GM19193 (cell line): Measurements from ENCODE around the gene EEA1.

Experiments used
- POLR2A ChIP-seq: IDR thresholded peaks from 4 replicates; pipeline ENCODE4 v1.6.1; 2011; ENCODE audit not compliant: insufficient read depth, insufficient read length; ENCODE audit errors: extremely low read depth

EEA1 gene

DNA sequence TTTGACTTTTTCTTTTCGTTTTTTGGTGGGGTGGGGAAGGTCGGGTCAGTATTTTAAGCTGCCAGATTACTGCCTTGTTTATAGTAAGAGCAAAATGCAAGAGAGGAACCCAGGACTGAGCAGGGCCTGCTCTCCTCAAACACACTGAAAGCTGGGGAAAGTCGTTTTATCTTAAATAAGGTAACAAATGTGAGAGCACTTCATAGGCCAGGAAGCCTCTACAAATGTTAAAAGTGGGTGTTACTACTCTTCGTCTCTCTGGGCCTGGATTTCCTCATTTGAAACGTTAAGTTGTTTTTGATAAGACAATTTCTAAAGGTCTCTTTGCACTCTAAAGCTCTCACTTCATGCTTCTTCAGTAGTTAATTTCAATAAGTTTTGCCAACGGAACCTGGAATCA, 192.5 kb downstream of the EEA1 start:
- TF ChIP-seq POLR2A: no peak

DNA sequence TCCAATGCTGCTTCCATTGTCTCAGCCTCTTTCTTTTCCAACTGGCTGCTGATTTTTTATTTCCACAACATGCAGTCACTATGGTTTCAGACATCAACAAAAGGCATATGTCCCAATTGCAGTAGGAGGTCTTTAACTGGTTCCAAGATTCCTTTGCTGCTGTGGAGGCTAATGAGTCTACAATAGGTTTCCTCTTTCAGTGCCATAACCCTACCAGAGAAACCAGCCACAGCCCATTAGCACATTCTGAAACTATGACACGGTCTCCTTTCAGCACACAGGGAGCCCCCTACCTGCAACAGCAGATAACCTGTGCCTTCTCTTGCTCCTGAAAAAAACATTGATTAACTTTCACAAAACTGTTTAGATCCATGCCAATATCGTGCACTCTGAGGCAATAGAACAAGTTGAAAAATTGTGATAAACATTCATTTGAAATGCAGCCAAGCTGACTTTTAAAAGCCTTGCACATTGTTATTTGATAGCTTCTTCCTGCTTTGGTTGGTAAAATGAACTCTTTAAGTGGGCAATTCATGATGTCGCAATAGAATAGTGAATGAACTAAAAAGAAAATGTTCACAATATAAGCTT, 193.9 kb downstream of the EEA1 start:
- no peak for TF ChIP-seq POLR2A

DNA sequence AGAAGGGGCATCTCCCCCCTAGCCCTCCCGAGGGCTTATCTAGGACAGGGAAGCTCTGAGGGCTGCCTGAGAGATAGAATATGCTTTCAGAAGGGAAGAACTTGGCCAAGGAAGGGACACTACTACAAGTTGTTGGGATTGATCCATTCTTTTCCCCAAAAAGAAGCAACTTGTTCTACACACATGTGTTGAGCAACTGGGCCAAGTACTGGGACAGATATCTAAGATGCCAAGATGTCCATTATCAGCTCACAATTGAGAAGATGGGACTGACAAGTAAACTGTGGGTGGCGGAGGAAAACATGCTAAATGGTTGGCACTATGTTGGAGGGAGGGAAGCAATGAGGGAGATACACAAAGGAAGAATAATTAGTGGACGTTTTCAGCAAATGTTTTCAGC, 195.4 kb downstream of the EEA1 start:
- no peak for TF ChIP-seq POLR2A

DNA sequence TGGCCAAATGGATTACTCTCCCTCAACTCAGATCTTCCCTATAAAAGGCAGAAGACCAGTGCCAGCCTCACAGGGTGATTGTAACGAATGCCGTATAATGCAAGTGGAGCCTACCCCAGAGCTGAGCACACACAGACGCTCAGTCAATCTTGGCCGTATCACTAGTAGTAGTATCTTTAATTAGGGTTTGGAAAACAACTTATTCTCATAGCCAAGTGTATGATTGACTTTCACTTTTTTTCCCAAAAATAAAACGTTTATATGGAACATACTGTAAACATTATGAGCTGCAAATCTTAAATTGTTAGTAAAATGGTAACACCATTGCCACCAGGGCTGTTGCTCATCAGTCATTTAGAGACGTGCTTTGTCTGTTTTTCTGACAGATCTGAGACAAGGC, 195.9 kb downstream of the EEA1 start:
- no peak for TF ChIP-seq POLR2A

DNA sequence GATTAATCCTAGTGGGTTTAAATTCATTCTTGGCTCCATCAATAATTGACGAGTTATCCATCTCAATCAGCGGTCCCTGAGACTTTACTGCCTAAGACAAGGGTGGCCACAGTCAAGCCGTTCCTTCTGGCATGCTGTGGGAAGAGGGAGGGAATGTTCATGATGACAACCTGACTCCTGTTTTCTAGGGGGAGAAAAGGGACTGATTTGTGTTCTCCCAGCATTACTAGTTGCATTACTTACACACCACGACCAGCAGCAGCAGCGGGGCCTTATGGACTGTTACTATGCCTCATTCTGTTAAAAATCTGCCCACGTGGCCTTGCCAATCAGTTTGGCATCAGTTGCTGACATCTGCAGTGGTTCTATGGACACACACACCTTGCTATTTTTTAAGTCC, 196.4 kb downstream of the EEA1 start:
- no peak for TF ChIP-seq POLR2A

DNA sequence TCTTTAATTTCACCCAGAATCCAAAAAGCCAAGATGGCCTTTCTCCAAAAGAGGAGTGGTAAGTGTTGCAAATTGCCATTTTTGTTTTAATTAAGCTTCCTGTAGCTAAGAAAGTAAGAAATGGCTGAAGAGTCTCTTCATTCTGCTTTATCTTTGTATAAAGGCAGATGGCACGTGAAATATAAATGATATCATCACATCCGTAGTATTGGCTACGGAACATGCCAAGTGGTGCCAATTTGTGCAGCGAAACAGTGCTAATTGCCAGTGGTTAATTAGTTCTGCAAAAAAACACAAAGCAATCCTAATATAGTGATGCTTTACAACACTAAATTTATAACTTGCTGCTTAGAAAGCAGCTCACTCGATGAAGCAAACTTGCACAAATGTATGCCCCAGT, 196.9 kb downstream of the EEA1 start:
- no peak for TF ChIP-seq POLR2A

DNA sequence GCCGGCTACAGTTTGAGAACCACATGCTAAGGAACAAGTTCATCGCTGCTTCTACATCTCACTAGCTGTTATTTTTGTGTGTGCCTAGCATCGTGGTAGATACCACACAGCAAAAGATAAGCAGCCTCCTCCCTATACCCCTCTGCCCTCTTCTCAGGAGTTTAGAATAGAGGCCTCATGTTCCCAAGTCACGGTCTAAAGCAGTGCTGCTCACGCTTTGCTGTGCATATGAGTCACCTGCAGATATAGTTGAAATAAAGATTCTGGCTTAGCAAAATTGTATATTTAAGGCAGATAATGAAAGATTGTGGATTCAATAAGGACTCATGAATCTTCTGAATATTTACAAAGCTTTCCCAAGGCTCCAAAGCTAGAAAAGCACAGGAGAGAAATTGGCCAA, 198.3 kb downstream of the EEA1 start:
- no peak for TF ChIP-seq POLR2A

DNA sequence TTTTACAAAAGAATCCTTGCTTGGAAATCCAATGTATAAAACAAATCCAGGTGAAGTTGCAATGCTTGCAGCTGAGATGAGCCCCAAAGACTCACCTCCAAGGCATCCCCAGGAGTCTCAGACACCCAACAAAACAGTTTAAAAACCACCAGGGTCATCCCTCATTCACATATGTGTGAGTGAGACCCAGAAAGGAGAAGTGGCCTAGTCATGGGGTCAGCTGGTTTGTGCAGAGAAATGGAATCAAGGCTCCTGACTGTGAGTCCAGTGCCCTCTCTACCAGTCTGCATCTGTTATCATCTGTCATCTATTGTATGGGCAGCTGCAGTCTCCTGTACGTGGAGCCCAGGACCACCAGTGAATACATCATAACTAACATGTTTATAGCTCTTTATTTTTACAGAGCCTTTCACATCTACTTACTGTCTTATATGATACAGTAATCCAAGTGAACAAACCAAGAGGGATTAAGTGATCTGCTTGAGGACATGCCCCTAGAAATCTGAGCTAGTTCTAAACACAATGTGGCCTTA, 199.3 kb downstream of the EEA1 start:
- TF ChIP-seq POLR2A: no peak

DNA sequence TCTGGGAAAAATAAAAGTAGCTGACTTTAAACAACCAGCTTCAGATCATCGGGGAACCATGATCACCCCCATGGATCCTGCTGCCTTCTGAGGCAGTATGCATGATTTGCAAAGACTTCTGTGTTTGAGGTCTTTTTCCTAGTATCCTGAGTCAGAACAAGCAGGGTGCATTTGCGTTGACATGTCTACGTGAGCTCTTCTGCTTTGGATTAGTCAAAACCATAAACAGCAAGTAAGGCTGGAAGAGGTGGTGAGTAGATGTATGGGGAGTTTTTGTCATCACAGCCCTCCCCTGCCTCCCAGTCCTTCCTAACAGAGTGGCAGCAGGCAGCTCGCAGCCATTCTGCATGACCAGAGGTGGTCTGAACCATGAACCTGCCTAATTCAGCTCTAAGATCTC, 202.2 kb downstream of the EEA1 start:
- TF ChIP-seq POLR2A: no peak

DNA sequence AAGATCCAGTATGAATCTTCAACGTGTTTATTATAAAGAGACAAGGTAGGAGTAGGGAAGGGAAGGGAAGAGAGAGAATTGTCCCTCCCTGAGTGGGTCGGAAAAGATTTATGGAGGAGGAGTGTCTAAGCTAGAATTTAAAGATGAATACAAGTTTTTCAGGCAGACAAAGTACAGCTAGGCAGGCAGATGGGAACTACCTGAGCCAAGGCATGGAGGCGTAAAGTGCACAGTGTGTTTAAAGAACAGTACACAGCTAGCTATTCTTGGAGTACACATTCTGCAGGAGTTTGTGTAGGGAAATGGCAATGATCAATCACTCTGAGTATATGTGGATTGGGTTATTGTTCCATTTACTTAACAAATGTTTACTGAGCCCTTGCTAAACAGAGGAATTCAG, 206.2 kb downstream of the EEA1 start:
- no peak for TF ChIP-seq POLR2A

DNA sequence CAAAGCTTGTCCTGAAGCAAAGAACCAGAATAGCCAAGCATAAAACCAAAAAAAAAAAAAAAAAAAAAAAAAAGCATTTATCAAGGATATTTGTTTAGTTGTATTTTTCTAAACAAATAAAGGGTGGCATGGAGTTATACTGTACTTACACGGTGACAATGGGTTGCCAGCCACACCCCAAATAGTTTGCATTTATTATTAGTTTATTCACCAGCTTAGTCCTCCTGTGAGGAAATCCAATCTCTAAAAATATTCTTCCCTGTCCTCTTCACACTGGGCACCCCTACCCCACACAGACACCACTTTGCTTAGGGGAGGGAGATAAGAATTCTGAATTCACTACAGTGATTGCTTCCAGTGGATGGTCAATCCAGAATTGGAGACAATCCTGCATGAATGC, 207.4 kb downstream of the EEA1 start:
- TF ChIP-seq POLR2A: no peak

DNA sequence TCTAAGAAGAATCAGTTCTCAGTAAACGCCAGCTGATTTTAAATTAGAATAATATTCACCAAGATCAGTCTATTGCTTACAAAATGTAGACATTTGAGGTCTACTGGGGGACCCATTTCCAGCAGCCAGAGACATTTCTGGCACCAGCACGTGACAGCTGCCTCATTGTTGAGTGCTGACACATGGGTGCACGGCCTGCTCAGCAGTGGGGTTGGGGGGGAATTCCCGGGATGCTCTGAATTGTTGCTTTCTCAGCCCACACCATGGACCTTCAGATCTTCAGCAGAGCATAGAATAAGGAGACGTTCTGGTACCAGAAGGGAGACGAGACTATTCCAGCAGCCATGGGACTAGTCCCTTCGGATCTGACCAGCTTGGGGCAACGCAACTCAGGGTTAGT, 208.0 kb downstream of the EEA1 start:
- TF ChIP-seq POLR2A: no peak
